Cerebellar nuclear complex (tissue), 1 donor: ENCODE data around the gene GPR137B.
"Not testable (repeated sequence)": the region's sequence is repeated elsewhere in the genome, so short reads cannot be mapped to it uniquely, and the experiment has no call there.

ENCODE experiments used
- DNase-seq, 2 experiments: peaks; one replicate each; lab custom pipeline; 2025; lab: John Stamatoyannopoulos, UW

GPR137B gene

DNA sequence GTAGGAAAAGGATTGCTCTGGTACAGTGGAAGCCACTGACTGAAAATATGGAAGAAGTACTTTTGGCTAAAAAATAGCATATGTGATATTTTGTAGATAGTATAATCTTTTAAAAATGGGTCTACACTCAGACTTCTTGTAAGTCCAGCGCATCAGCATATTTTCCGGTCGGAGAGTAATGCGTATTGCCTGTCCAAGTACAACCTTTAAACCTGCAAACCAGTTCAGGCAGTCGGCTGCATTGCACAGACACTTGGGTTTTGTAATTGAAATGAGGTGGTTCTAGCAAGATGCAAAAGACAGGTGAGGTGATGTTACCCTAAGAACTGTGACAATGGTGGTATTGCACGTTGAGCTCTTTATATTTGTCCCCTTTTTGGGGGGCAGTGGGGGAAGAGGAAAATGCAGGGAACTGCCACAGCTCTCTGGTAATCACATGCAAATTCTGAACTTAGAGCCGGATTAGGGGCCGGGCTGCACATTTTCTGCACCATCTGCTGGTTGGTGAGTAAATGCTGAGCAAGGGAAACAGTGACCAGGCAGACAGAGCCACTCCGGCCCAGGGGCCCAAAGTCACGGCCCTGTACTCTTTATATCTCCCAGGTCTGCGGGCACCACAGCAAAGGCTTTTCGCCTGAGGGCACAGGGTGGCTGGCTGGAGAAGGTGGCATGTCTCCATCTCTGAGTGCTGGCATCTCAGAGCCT, 2.3 kb downstream of the GPR137B start:
- DNase-seq = no peak

DNA sequence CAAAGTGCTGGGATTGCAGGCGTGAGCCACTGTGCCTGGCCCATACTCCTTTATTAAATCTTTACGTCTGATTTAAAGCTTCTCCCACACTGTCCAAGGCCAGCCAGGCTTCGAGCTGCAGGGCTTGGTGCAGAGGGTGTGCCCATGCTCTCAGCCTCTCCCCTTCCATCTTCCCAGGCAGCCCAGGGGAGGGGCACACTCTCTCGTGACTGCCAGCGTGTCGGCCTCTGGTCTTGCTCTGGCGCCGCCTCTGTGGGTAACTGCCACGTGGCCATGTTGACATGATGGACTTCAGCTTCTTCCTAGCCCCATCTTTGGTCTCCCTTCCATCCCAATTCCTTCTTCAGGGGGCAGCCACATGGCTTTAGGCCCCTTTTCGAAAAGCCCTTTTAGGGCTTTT, 4.7 kb downstream of the GPR137B start:
- no peak for DNase-seq

DNA sequence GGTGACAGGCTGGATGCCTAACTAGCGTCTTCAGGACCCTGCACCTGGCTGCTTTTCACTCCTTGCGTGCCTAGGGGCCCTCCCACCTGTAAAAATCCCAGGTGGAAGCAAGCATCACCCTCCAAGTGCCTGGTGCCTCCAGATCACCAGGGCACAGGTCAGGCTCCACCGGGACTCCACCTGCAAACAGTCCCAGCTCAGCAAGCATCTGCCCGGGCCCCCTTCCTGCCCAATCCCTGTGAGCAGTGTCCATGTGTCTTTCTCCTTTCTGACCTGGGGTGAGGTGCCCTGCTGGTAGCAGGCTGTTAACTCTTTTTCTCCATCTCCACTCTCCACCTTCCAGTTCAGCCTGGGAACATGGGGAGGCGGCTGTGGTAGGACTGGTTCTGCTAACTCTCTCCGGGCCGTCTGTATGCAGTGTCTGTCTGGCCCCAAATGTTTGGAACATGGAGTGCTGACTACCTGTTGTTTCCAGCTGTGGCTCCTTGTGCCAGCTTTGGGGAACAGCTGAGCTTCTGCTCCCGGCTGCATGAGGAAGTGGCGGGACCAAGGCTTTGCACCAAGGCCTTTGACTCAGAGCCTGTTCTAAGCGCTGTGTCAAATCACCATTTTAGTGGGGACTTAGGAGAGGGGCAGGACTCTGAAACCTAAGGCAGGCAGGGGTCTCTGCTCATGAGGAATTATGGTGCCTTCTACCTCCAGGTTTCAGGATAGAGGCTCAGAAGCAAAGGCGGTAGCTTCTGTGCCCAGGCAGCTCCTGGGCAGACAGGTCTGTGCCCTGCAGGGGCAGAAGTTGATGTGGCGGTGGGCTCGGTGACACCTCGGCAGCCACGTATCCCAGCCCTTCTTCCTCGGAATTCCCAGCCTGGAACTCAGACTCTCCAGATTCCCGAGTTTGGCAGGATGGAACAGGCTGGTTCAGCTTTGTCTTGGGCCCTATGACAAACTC, 5.5 kb downstream of the GPR137B start:
- DNase-seq = no peak

DNA sequence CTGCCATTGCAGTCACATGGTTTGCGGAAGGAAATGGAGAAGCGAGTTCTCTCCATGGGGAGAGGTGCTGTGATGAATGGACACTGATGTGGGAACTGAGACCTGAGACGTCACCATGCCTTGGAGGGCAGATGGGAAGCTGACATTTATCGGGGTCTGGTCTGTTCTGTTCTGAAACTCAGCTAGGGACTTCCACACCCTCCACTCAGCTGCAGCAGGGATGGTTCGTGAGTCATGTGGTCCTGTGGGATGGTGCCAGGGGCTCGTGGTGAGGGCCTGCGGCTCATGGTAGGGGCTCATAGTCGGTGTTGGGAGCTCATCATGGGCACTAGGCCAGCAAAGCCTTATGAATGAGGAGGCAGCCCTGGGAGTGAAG, 6.1 kb downstream of the GPR137B start:
- DNase-seq = no peak

DNA sequence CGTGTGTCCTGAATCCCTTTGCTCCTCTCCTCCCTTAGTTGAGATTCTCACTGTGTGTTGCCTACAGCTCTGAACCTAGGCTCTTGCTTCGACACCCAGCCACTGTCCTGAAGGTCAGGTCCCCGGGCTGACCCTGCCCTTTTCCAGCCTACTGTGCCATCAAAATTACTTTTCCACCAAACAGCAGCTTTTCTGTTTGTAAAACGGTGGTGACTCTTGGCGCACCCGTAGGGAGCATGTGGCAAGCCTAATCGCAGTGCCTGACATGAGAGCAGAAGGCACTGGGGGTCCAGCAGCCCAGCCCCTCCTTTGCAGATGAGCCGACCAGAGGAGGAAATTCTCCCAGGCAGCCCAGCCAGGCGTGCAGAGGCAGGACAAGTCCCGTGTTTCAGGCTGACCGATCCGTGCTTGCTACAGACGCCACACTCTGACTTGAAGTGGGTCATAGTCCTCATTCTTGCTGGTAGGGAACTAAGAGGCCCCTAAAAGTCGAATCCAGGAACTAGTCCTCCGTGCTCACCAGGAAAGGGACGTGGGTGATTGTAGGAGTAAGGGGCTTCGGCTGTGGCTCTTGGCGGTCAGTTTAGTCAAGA, 6.8 kb downstream of the GPR137B start:
- DNase-seq = no peak

DNA sequence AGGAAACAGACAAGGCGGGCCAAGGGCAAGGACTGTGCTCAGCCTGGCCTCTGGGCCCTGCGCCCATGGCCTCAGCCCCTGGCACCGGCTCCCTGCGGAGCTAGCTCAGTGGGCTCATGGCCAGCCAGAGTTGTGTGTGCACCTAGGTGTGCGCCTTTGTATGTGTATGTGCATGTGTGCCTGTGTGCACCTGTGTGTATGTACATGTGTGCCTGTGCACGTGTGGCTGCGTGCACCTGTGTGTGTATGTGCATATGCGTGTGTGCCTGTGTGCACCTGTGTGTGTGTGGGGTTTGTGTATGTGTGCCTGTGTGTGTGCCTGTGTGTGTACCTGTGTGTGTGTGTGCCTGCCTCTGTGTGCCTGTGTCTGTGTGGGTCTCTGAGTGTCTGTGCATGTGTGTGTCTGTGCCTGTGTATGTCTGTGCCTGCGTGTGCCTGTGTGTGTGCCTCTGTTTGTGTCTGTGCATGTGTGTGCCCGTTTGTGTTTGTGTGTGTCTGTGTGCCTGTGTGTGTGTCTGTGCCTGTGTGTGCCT, 7.4 kb downstream of the GPR137B start:
- DNase-seq = no peak

DNA sequence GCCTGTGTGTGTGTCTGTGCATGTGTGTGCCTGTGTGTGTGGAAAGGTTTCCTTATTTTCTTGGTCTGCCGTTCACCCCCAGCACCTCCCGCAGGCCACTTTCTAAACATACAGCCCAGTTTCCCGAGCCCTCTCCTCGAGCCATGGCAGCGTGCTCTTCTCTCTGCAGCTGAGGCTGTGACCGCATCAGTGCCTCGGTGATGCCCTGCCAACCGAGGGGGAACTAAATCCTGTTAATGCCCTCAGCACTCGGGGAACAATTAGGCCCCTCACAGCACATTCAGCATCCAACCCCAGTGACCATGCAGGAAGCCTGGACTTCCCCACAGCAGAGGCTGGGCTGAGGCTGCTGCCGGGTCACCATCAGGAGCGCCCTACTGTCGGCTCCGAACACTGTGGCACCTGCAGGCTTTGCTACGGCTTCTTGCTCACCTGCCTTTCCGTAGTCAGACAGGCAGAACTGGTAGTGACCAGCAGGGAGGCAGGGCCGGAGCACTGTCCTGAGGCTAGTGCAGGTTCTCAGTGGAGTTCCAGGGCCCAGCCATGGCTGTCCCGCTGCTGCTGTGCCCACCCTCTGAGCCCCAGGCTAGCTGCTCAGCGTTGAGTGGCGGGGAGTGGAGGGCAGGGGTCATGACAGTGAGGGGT, 8.1 kb downstream of the GPR137B start:
- no peak for DNase-seq

DNA sequence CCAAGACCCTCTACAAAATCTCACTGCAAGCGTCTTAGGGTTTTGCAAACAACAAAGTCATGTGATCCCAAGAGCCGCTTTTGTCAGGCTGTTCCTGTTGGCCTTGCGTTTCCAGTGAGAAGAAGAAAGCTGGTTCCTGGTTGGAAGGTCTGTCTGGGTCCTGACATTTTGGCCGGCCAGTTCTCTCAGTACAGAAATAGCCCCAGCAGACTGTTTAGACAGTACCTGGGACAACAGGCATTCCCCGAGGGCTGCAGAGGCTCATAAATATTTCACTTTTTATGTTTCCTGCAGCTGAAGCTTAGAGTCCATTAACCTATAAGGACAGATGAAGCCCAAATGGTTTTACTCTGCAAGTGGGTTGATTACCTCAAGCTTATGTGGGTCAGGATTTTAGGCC, 8.6 kb downstream of the GPR137B start:
- DNase-seq = no peak

DNA sequence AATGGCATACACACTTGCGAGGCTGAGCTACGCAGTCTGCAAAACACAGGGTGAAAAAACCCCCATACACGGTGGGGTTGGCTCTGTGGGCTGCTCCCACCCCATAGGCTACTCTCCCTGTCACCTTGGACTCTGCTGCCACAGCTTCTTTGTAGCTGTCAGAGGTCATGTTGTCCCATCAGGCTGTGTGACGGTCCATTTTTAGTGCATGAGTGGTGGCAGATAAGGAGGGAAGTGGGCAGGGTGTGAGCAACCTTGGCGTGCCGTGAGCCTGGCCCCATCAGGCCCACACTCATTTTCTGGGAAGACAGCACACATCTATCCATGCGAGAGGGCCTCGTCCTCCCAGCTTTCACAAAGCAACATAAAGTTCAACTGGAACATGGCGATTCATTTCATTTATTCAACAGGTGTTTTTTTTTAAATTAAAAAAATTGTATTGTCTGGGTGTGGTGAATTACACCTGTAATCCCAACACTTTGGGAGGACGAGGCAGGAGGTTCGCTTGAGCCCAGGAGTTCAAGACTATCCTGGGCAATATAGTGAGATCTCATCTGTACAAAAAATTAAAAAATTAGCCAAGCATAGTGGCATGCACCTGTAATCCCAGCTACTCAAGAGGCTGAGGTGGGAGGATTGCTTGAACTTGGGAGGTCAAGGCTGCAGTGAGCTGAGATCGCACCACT, 9.5 kb downstream of the GPR137B start:
- DNase-seq = no peak

DNA sequence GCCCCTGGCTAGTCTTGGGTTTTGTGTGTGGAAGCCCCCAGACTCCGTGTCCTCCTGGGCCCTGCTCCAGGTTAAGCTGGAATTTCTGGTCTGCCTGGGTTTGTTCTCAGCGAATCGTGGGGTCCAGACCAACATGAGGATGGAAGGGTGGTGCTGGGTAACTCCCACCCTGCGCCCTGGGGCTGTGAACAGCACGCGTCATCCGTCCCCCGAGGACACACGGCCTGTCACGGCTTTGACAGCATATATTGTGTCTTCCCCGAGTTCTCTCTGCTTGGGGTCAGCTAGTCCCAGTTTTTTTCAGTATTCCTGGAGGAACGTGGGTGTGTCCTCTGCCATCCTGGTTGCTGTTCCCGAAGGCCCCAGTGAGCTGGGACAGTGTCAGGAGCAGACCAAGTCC, 11.8 kb downstream of the GPR137B start:
- no peak for DNase-seq

DNA sequence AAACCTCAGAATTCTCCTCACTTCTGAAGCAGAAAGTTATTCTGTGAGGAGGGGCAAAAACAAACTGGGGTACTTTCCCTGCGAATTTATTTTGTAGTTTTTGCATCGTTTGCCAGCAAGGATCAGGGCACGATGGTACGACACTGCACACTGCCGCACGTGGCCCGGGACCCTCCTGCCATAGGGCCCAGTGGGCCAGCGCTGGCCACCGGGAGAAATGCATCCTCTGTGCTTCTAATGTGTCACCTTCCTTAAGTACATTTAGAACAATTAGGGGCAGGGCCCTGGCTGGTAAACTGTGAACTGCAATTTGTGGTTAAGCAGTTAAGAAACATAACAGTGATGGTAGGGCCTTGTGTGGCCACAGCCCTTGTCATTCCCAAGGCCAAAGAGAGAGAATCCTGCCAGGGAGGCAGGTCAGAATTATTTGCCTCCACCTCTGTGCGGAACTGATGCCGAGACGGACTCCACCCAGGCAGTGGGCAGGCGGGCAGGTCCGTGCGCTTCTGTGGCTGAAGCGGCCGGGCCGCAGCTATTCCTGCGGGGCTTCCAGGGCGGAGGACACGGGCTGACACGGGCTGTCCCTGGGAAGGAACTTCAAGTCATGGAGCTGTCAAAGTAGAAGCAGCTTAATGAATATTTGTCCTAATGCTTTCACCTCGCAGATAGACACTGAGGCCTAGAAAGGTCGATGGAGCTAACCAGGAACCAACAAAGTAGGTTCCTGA, 12.5 kb downstream of the GPR137B start:
- DNase-seq = no peak

DNA sequence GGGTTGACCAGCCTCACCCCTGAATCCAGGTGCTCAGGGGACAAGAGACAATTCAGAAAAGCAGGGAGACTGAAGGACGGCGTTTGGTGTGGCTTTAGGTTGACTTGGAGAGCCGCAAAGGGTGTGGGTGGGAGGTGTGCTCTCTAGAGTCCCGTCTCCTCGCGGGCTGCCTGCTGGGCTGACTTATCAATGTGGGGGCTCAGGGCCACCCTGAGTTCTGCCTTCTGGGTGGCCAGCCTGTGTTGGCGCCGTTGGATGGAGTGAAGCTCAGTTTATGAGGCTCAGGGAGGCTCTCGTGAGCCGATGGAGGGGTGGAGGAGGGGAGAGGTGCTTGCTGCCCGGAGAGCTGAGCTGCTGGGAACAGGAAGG, 13.0 kb downstream of the GPR137B start:
- DNase-seq = no peak

DNA sequence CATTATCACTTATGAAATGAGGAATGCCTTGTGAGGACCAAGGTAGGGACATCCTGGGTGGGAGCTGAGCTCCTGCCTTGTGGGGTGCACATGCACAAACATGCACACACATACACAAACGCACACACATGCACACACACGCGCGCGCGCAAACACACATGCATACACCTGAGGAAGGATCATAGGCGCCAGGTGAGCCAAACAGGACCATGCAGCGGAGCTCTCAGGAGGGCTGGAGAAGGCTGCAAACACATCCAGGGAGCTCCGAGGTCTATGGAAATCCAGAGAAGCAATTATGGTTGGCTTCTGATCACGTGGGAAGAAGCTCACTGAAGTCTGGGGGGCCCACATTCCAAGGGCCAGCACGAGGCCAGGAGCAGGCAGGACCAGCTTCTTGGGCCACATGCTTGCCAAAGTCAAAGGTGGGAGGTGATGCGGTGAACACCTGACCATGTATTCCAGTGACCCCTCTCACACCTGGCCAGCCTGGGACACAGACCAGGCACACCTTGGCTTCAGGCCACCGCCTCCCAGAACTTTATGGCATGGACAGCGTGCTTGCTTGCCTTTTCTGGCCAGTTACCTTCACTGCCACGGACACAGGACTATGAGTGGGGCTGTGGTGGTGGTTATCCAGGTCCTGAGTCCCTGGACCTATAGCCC, 13.6 kb downstream of the GPR137B start:
- DNase-seq = no peak

DNA sequence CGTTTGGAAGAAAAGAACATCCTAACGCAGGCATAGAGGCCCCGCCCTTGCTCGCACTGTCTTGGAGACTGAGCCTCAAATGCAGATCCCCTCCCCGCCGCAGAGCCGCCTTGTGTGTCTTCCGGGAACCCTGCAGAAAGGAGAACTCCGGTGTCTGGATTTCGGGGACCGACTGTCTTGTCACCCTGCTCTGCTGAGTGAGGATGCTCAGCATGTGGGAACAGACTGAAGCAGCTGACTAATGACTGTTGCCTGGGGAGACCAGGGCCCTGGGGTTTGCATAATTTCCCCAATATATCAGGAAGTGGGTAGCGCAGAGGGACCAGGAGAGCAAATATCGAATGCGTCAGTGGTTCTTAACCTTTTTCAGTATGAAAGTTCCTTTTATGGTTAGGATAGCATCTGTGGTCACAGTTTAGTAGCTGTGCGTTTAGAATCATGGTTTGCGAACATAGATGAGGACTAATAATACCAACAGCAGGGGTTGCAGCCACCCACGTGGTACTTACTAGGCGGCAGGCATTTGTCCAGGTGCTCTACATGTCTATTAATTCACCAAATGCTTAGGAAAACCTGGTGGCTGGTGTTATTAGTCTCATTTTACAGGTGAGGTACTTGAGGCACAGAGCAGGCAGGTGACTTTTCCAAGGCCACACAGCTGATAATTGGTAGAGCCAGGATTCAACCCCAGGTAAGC, 14.3 kb downstream of the GPR137B start:
- DNase-seq = no peak

DNA sequence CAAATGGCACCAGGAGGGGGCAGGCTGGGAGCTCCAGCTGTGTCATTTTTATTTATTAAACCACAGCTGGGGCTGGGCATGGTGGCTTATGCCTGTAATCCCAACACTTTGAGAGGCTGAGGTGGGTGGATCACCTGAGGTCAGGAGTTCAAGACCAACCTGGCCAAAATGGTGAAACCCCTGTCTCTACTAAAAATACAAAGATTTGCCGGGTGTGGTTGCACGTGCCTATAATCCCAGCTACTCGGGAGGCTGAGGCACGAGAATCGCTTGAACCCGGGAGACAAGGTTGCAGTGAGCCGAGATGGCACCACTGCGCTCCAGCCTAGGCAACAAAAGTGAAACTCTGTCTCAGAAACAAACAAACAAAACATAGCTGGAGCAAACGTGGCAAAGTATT, 15.7 kb downstream of the GPR137B start:
- DNase-seq = not testable (repeated sequence)

DNA sequence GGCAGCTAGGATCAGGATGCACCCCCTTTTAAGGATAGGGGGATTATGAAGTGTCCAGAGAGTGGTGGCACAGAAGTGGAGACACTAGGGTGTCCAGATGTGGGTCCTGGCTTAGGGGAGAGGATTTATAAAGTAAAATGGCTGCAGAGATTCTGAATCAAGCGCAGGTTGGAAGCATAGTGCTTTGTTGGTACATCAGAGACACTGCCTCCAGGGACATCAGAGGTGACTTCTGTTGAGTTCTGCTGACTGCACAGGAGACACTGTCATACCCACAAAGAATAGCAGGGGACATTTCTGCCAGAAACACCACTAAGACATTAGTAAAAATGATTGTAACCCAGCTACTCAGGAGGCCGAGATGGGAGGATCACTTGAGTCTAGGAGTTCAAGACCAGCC, 16.4 kb downstream of the GPR137B start:
- DNase-seq = no peak

DNA sequence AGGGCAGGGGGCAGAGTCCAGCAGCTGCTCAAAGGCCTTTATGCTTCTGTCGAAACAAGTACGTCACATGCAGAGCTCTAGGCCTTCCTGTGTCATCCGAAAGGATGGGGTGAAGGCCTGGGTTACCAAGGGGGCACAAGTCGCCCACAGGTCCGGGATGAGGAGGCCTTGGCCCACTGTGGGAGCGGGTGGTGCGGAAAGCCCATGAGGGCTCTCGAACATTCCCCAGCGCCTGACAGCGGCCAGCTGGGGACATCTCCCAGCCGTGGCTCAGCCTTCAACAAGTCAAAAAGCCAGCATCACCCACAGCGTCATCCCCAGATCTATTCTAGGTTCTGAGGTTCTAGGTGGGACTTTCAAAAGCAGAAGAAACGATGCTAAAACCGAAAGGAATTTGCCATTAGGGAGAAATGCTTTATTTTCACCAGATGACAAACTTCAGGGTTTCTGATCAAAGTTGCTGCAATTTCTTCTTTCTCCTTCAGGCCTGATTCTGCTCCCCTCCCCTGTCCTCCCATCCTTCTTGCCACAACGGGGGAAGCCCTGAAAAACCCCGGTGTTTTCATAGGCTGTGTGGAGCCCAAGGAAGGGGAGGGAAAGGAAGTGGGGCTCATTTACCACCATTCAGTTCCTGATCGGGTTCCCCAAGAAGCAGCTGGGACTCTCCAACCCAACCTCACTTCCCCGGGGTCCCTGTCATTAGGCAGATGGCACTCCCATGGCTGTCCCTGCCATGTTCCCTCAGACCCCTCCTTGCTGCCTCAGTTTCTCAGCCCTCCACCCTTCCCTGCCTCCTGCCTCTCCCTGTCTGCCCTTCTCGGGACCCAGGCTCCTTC, 17.6 kb downstream of the GPR137B start:
- no peak for DNase-seq

DNA sequence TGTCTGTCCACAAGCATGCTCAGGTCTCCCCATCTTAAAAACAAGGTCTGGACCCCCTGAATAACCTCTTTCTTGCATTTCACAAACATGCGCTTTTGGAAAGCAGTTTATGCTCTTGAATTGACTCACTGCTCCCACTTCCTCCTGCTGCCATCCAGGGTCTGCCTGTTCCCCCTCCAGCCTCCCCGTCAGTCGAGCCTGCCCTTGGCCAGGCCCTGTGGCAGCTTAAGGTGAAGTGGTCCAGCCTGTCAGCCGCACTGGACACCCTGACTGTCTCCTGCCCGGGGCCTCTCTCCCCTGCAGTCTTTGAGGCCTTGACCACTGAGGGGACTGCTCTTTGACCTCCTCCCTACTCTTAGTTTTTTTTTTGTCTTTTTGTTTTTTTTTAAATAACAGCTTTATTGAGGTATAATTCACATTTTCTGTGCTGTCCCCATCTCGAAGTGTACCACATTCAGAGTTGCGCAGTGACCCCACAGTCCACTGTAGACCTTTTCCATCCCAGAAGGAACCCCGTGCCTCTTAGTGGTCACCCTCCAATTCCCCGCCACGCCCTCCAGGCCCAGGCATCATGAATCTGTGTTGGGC, 18.3 kb downstream of the GPR137B start:
- DNase-seq = no peak

DNA sequence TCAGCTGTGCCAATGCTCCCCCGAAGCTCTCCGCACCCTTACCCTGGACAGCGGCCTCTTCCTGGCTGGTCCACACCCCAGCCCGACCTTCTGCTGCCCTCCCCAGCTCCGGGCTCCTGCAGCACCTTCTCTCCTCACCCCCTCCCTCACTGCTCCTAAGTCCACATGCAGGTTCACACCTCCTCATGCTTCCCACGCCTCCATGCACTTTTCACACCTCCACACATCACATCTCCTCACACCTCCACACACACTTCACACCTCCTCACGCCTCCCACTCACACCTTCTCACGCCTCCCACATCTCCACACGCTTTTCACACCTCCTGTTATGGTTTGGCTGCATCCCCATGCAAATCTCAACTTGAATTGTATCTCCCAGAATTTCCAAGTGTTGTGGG, 18.9 kb downstream of the GPR137B start:
- DNase-seq = no peak
